ENCODE measurements around the gene SLC29A1. TPM values are rescaled to one million over a fixed set of nuclear protein-coding genes. Genes with fewer than 3 reads are reported as not detected.

The SLC29A1 gene
- polyA plus RNA-seq, 2 of the 4 experiments (the other 2 are of a cell fraction), result 45.6 to 72.3 TPM

GRCh38 chr6:44258921-44259320, 35.5 kb downstream of the SLC29A1 start:
- POLR2A ChIA-PET, result no interaction called here
- peaks cover 30% of the 10 kb centered on the region for H3K4me1 ChIP-seq
- CTCF ChIA-PET, result interaction anchor here (0.8 to 1.6 kb wide), 2 partner anchors 17 to 80 kb away, joined by 3 to 5 read pairs; no protein-coding TSS in a partner anchor
- TF ChIP-seq, protein P1, sequence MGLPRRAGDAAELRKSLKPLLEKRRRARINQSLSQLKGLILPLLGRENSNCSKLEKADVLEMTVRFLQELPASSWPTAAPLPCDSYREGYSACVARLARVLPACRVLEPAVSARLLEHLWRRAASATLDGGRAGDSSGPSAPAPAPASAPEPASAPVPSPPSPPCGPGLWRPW (IDR thresholded peaks at IDR 0.05), result no peak
- no peak for TF ChIP-seq EP300 (IDR thresholded peaks at IDR 0.05)
- TF ChIP-seq MYC (IDR thresholded peaks at IDR 0.05; ENCODE audit: borderline replicate concordance, low read length), result no peak
- no peak for TF ChIP-seq CHD2 (IDR thresholded peaks at IDR 0.05; ENCODE audit: low read length, partially characterized antibody)
- TF ChIP-seq MAFK (IDR thresholded peaks at IDR 0.05; ENCODE audit: partially characterized antibody), result no peak
- TF ChIP-seq JUN (IDR thresholded peaks at IDR 0.05), result no peak
- TF ChIP-seq HDAC2 (IDR thresholded peaks at IDR 0.05), result no peak
- no peak for TF ChIP-seq KDM1A (IDR thresholded peaks at IDR 0.05; ENCODE audit: low read depth)
- no peak for TF ChIP-seq ZFP36 (IDR thresholded peaks at IDR 0.05; ENCODE audit: borderline replicate concordance, partially characterized antibody)
- no peak for TF ChIP-seq CHD4 (IDR thresholded peaks at IDR 0.05; ENCODE audit: borderline replicate concordance)
- TF ChIP-seq RAD21 (conservative IDR thresholded peaks at IDR 0.05 in 1 of 2, IDR thresholded peaks at IDR 0.05 in 1 of 2), result no peak
- no peak for TF ChIP-seq PBX3 (IDR thresholded peaks at IDR 0.05)
- TF ChIP-seq POLR2A (IDR thresholded peaks at IDR 0.05; ENCODE audit: low read length), result no peak
- TF ChIP-seq, protein P2, sequence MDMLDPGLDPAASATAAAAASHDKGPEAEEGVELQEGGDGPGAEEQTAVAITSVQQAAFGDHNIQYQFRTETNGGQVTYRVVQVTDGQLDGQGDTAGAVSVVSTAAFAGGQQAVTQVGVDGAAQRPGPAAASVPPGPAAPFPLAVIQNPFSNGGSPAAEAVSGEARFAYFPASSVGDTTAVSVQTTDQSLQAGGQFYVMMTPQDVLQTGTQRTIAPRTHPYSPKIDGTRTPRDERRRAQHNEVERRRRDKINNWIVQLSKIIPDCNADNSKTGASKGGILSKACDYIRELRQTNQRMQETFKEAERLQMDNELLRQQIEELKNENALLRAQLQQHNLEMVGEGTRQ (IDR thresholded peaks at IDR 0.05), result no peak
- TF ChIP-seq ZC3H11A (IDR thresholded peaks at IDR 0.05), result no peak
- no peak for TF ChIP-seq MAX (IDR thresholded peaks at IDR 0.05)
- TF ChIP-seq, protein P3, sequence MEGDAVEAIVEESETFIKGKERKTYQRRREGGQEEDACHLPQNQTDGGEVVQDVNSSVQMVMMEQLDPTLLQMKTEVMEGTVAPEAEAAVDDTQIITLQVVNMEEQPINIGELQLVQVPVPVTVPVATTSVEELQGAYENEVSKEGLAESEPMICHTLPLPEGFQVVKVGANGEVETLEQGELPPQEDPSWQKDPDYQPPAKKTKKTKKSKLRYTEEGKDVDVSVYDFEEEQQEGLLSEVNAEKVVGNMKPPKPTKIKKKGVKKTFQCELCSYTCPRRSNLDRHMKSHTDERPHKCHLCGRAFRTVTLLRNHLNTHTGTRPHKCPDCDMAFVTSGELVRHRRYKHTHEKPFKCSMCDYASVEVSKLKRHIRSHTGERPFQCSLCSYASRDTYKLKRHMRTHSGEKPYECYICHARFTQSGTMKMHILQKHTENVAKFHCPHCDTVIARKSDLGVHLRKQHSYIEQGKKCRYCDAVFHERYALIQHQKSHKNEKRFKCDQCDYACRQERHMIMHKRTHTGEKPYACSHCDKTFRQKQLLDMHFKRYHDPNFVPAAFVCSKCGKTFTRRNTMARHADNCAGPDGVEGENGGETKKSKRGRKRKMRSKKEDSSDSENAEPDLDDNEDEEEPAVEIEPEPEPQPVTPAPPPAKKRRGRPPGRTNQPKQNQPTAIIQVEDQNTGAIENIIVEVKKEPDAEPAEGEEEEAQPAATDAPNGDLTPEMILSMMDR (IDR thresholded peaks at IDR 0.05), result no peak
- no peak for TF ChIP-seq MAZ (IDR thresholded peaks at IDR 0.05; ENCODE audit: borderline replicate concordance, low read depth, low read length)
- TF ChIP-seq KDM5A (IDR thresholded peaks at IDR 0.05), result no peak
- FAIRE-seq, result no peak
- no peaks in the 10 kb centered on the region for H3K9me3 ChIP-seq
- H3K4me2 ChIP-seq, result no peak overlapping the region
- H3K4me3 ChIP-seq, result no peak overlapping the region
- no peak for ATAC-seq
- H3K27ac ChIP-seq, result no peak overlapping the region
- DNase-seq (ENCODE audit: low read depth in 1 of 2, low spot score in 1 of 2), result no peak
- WGBS (ENCODE audit: missing lambda C conversion rate), result 73% methylated on average over 3 of the region's 3 CpGs

DNA sequence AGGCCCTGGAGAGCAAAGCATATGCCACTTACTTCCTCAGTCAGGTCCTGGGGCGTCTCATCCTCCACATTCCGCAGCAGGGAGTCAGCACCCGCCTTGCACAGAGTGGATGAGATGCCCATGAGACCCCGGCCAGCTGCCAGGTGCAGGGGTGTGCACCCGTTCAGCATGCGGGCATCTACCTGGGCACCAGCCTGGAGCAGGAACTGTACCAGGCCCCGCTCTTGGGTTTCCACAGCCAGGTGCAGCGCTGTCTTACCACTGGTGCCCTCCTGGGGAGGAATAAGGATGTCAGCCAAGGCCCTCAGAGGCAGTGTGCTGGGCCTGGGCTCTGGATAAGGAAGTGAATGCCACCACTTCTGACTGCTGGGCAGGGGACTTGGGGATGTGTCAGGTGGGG, 36.6 kb downstream of the SLC29A1 start:
- ATAC-seq (no peak), DNase-seq (ENCODE audit: low read depth in 1 of 2, low spot score in 1 of 2) (no peak), FAIRE-seq (no peak)
- 95% methylated on average over 4 of the region's 8 CpGs for WGBS (ENCODE audit: missing lambda C conversion rate)
- peaks cover 32% of the 10 kb centered on the region for H3K4me1 ChIP-seq
- no peak overlapping the region for H3K27ac ChIP-seq
- H3K4me3 ChIP-seq, result no peak overlapping the region
- no peak for TF ChIP-seq FOXS1 (CRISPR knock-in tag; IDR thresholded peaks at IDR 0.05)
- TF ChIP-seq, protein P3 (IDR thresholded peaks at IDR 0.05), result no peak
- no peak for TF ChIP-seq GATA3 (IDR thresholded peaks at IDR 0.05; ENCODE audit: borderline replicate concordance)
- TF ChIP-seq SMC3 (IDR thresholded peaks at IDR 0.05), result no peak
- no peak for TF ChIP-seq FOSB (CRISPR knock-in tag; IDR thresholded peaks at IDR 0.05)
- TF ChIP-seq RNF2 (IDR thresholded peaks at IDR 0.05; ENCODE audit: borderline replicate concordance, low read depth), result no peak
- TF ChIP-seq MYC (IDR thresholded peaks at IDR 0.05; ENCODE audit: borderline replicate concordance, low read length), result no peak
- no peak for TF ChIP-seq ZNF302 (CRISPR knock-in tag; IDR thresholded peaks at IDR 0.05)
- TF ChIP-seq HOXB5 (CRISPR knock-in tag; IDR thresholded peaks at IDR 0.05), result no peak
- H3K9me3 ChIP-seq, result no peaks in the 10 kb centered on the region
- POLR2A ChIA-PET, result no interaction called here
- CTCF ChIA-PET, result no interaction called here
- H3K4me2 ChIP-seq, result no peak overlapping the region
